GM18951 (cell line): ENCODE results near the gene NR4A3.

Experiments used
- POLR2A ChIP-seq: IDR thresholded peaks from 4 replicates; pipeline ENCODE4 v1.6.1; 2011; ENCODE audit warnings: mild to moderate bottlenecking; ENCODE audit not compliant: insufficient read length, insufficient read depth; ENCODE audit errors: extremely low read depth
- in situ Hi-C: fragments of 300-500 bp; cut with MboI; formaldehyde crosslinking; loops from one replicate; pipeline ENCODE4 v1.12.0; 2022; ENCODE audit warnings: low sequenced_read_pairs, mixed read lengths, inconsistent platforms; ENCODE audit not compliant: unreplicated experiment

NR4A3 gene

GRCh38 chr9:99819856-99820684 is 1.6 kb upstream of the NR4A3 start:
- in situ Hi-C loops = loop anchor here (25.0 kb wide), 2 partner anchors 392 to 633 kb away; no protein-coding TSS in a partner anchor
- TF ChIP-seq POLR2A = no peak

- TF ChIP-seq POLR2A = no peak
- in situ Hi-C loops = loop anchor here (25.0 kb wide), 2 partner anchors 391 to 634 kb away; no protein-coding TSS in a partner anchor
These were observed 845 bp upstream of the NR4A3 start for GRCh38 chr9:99820685-99821395.

DNA sequence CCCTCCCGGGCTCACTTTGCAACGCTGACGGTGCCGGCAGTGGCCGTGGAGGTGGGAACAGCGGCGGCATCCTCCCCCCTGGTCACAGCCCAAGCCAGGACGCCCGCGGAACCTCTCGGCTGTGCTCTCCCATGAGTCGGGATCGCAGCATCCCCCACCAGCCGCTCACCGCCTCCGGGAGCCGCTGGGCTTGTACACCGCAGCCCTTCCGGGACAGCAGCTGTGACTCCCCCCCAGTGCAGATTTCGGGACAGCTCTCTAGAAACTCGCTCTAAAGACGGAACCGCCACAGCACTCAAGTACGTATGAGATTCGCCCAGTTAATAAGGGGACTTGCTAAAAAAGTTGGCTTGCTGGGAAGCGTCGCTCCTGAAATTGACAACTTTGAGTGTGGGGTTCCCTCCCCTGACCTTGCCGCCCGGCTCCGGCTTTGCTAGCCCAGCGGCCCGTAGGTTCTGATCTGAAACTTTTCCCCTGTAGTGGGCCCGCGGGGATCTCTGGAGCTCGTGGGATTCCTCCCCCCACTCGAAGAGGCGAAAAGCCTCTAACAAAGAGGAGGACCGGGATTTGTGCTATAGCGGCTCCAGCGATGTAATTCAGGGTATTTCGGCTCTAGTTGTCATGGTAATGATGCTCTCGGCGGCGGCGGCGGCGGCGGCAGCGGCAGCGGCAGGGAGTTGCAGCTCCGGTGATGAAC is 572 bp downstream of the NR4A3 start:
- in situ Hi-C loops = loop anchor here (25.0 kb wide), 2 partner anchors 390 to 635 kb away; no protein-coding TSS in a partner anchor

DNA sequence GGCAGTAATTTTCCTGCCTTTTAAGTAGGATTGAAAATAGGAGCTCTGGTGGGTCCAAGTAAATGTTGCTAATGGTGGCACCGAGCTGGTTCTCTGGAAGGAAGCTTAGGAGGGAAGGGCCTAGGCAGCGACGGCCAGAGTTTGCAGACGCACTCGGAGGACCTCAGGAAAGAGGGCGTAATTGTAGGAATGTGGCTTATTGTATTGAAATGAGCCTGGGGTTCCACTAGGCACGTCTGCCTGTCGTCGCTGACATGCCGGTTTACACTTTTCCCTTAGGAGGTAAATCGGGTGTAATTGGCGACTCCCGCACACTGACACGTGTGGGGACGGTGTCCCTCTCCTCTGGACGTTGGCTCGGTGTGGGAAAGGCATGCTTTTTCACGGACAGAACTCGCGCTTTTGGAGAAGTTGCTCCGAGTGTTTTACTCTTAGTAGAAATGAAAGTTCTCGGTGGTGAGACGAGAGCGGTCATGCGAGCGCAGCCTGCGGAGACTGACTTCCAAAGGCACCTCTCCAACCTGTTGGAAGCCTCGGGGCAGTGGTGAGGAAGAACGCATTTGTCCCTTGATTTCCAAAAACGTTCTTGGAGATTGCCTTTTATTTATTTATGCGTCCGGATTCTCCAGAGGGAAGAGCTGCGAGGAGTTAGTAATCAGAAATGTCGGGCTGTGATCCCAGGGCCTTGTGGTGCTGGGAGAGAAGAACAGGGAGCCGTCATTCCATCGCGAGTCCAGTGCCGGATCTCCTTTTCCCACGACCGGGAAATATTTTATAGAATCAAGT is 1.3 kb downstream of the NR4A3 start:
- in situ Hi-C loops = loop anchor here (25.0 kb wide), 2 partner anchors 389 to 636 kb away; no protein-coding TSS in a partner anchor
- no peak for TF ChIP-seq POLR2A

More for the DNA sequence above, 572 bp downstream of the NR4A3 start:
- TF ChIP-seq POLR2A = no peak

DNA sequence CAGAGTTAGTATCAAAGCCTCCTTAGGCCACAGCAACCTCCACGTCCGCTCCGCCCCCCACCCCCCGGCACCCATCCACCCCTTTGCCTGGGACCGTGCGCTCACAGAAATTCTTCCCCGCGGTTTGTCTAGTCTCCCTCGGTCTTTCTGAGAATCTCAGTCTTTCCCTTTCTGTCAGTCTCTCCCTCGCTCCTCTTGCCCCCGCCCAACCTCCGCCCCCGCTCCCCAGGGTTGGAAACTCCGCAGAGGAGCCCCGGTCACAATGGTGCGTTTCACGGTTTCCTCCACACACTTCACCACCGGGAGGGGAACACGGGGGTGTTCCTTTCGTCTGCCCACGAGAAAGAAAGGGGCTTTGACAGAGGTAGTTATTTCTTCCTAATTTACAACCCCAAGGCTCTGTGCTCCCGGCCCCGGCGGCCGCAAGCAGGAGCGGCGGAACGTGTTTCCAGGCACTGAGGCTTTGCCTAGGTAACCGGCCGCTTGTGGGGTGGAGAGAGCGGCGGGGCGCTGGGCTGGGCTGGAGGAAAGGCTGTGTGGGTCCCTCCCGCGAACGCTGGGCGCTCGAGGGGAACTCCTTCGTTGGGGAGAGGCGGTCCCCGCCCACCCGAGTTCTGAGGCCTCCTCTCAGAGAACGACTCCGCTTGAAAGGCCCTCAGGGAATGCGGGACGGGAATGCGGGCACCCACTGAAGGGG is 2.1 kb downstream of the NR4A3 start:
- in situ Hi-C loops = loop anchor here (25.0 kb wide), 2 partner anchors 388 to 637 kb away; no protein-coding TSS in a partner anchor
- no peak for TF ChIP-seq POLR2A

DNA sequence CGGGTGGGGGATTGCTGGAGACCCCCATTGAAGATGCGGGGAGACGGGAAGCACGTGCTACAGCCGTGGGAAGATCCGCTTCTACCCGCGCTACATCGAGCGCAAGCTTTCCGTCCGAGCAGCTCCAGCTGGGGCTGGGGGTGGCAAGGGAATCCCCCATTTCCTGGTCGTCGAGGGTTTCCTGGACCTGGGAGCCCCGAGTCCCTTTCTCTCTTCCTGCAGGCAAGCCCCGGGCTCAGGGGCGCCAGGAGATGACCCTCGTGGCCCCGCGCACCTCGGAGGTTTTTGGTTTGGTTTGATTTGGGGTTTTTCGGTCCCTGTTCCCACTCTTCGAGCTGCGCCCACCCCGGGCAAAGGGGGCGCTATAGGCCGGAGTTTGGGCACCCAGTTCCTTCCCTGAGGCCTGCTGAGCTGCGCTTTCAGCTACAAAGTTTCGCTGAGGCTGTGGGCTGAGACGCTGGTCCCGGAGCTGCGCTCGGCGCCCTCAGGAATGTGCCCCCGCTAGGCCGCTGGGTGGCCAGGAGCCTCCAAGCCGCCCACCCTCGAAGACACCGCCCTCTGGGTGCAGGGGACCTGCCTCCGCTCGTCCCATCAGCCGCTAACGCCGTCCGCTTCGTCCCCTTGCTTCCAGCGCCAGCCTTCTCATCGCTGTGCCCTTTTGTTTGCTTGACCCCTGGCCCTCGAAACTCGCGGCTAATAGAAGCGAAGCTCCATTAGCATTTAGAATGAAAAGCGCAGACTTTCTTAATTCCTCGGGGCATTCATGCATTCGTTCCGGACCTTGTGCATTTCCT is 2.9 kb downstream of the NR4A3 start:
- in situ Hi-C loops = loop anchor here (25.0 kb wide), 2 partner anchors 388 to 637 kb away; no protein-coding TSS in a partner anchor
- TF ChIP-seq POLR2A = no peak

DNA sequence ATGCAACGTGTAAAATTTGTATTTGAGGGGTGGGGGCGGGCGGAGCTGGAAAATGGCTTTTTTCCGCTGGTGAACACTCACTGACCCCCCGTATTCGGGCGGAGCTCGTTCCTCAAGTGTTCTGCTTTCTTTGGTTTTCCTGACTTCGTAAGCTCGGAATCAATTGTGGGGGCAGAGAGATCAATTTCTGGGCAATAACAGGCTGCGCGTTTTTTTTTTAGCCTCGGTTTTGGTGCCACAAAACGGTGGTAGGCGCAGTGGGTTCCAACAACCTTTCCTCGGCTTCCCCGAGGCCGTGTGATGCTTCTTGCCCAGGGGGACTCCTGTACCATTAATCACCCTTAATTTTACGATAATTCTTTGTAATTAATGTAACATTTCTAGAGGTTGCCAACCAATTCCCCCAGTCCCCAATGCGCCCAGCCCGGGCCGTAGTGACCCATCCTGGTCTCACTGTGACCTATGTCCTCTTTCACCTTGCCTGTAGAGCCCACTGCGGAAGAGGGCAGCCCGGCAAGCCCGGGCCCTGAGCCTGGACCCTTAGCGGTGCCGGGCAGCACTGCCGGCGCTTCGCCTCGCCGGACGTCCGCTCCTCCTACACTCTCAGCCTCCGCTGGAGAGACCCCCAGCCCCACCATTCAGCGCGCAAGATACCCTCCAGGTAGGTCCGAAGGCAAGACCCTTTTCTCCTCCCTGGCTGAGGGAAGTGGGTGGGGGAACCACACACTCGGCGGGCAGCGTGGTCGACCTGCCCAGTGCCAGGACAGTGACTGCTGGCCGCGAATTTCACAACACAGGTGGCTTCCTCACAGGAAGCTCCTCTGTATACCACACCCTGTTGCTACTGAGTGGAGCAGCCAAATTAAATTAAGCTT is 3.7 kb downstream of the NR4A3 start:
- in situ Hi-C loops = no loop called here
- TF ChIP-seq POLR2A = no peak

- no peak for TF ChIP-seq POLR2A
- in situ Hi-C loops = no loop called here
These were observed 4.9 kb downstream of the NR4A3 start for GRCh38 chr9:99826579-99826978.

GRCh38 chr9:99827244-99827643 is 5.6 kb downstream of the NR4A3 start:
- no peak for TF ChIP-seq POLR2A

DNA sequence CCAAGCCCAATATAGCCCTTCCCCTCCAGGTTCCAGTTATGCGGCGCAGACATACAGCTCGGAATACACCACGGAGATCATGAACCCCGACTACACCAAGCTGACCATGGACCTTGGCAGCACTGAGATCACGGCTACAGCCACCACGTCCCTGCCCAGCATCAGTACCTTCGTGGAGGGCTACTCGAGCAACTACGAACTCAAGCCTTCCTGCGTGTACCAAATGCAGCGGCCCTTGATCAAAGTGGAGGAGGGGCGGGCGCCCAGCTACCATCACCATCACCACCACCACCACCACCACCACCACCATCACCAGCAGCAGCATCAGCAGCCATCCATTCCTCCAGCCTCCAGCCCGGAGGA is 6.3 kb downstream of the NR4A3 start:
- no peak for TF ChIP-seq POLR2A
- in situ Hi-C loops = no loop called here

More at GRCh38 chr9:99827244-99827643, 5.6 kb downstream of the NR4A3 start:
- in situ Hi-C loops = no loop called here
